AG04450 (cell line): ENCODE results near the gene TFF1. TPM values are rescaled to one million over a fixed set of nuclear protein-coding genes. Genes with fewer than 3 reads are reported as not detected.

ENCODE experiments used
- CTCF ChIA-PET: fragments of 300-600, 350-600 bp; formaldehyde crosslinking; extraction: SDS; loops from one replicate; lab custom pipeline; 2022; ENCODE audit warnings: antibody characterized with exemption, inconsistent platforms; lab: Charles Lee
- POLR2A ChIA-PET: fragments of 350-600 bp; formaldehyde crosslinking; extraction: SDS; loops from one replicate; lab custom pipeline; 2021; ENCODE audit warnings: antibody characterized with exemption, inconsistent platforms; lab: Yijun Ruan, JAX
- DNase-seq: peaks from one replicate; pipeline ENCODE4 v3.0.0-alpha.2; 2011; ENCODE audit warnings: low read depth, low spot score
- H3K27ac ChIP-seq: one replicate; pipeline ENCODE4 v1.5.1; 2012; ENCODE audit warnings: low read depth, low read length, control low read depth
- H3K27me3 ChIP-seq: one replicate; pipeline ENCODE4 v1.6.0; 2012; ENCODE audit warnings: low read length; ENCODE audit not compliant: control insufficient read depth, insufficient read depth
- H3K4me3 ChIP-seq: 2 replicates; pipeline ENCODE4 v1.5.1; 2011; ENCODE audit warnings: mild to moderate bottlenecking, low read depth, low read length, control low read depth
- H3K9me3 ChIP-seq: 2 replicates; pipeline ENCODE4 v1.5.1; 2012; ENCODE audit warnings: low read length; ENCODE audit not compliant: control insufficient read depth, insufficient read depth
- polyA plus RNA-seq: library from polyadenylated mRNA; depleted of rRNA; stranded (reverse); fragments of >200 nt; gene quantifications from 2 replicates; pipeline ENCODE4 v1.2.3, GENCODE V29; 2011
- TF ChIP-seq, protein P1 (sequence below): IDR thresholded peaks from 2 replicates; pipeline ENCODE4 v1.5.1; 2011; ENCODE audit warnings: low read depth, low read length, control low read depth, inconsistent platforms

The TFF1 gene
- polyA plus RNA-seq, 1 experiment = not detected

GRCh38 chr21:42340187-42341050 lies 25.9 kb downstream of the TFF1 start:
- TF ChIP-seq, protein P1, sequence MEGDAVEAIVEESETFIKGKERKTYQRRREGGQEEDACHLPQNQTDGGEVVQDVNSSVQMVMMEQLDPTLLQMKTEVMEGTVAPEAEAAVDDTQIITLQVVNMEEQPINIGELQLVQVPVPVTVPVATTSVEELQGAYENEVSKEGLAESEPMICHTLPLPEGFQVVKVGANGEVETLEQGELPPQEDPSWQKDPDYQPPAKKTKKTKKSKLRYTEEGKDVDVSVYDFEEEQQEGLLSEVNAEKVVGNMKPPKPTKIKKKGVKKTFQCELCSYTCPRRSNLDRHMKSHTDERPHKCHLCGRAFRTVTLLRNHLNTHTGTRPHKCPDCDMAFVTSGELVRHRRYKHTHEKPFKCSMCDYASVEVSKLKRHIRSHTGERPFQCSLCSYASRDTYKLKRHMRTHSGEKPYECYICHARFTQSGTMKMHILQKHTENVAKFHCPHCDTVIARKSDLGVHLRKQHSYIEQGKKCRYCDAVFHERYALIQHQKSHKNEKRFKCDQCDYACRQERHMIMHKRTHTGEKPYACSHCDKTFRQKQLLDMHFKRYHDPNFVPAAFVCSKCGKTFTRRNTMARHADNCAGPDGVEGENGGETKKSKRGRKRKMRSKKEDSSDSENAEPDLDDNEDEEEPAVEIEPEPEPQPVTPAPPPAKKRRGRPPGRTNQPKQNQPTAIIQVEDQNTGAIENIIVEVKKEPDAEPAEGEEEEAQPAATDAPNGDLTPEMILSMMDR = no peak
- no peak overlapping the region for H3K27ac ChIP-seq
- no peak for DNase-seq
- peaks cover 6% of the 10 kb centered on the region for H3K27me3 ChIP-seq
- no peaks in the 10 kb centered on the region for H3K9me3 ChIP-seq
- no peak overlapping the region for H3K4me3 ChIP-seq
- ChIA-PET CTCF (interaction anchor here (1.2 kb wide), 1 partner anchor 82 kb away, joined by 3 read pairs; no protein-coding TSS in a partner anchor), POLR2A (no interaction called here)

DNA sequence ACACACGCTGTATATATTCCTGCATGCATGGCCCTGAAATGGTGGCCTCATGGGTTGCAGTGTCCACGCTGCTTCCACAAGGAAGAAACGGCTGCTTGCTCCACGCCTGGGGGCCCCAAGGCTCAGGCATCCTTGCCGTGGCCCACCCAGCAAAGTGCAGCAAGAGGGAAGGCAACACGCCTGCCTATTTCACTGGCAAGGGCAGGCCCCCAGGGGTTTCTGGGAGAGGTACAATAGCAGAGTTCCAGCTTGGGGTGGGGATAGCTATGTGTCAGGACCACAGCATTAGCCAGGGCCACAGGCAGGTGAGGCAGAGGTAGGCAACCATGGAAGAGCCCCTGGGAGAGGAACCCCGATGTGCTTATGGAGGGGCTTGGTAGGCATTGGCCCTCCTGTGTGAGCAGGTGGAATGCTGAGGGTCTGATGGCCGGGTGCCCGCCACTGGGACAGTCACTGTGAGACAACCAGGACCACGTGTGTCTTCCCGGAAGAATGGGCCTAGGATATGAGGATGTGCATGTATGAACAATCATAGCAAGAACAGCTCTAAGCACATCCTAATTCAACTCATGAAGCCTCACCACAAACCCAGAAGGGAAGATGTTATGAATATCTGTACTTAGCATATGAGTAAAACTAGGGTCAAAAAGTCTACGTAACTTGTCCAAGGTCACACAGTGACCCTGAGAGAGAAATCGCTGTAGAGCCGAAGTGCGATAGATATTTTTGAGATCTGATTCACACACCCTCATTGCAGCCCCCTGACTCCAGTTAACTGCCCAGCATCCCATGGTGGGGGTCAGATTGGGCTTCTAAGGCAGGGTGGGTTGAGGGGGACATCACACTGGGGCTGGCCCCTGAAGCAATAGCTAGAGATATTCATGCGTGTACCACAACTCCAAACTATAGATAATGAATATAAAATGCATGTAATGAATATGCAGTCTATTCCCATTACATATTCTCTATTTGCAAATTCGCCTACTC lies 27.3 kb downstream of the TFF1 start:
- peaks cover 6% of the 10 kb centered on the region for H3K27me3 ChIP-seq
- TF ChIP-seq, protein P1 = no peak
- ChIA-PET POLR2A (no interaction called here), CTCF (interaction anchor here (1.4 to 2.4 kb wide), 2 partner anchors 43 to 194 kb away, joined by 3 to 8 read pairs; no protein-coding TSS in a partner anchor)
- no peaks in the 10 kb centered on the region for H3K9me3 ChIP-seq
- no peak overlapping the region for H3K4me3 ChIP-seq
- no peak overlapping the region for H3K27ac ChIP-seq
- no peak for DNase-seq

GRCh38 chr21:42337830-42338728 lies 28.3 kb downstream of the TFF1 start:
- POLR2A ChIA-PET = no interaction called here
- TF ChIP-seq, protein P1 = peak; percentile 54
- no peak for DNase-seq
- CTCF ChIA-PET = interaction anchor here (1.0 to 2.4 kb wide), 3 partner anchors 15 to 193 kb away, joined by 3 to 8 read pairs (median 3); no protein-coding TSS in a partner anchor
- Histone ChIP-seq H3K27ac (no peak overlapping the region), H3K9me3 (no peaks in the 10 kb centered on the region), H3K27me3 (peaks cover 6% of the 10 kb centered on the region), H3K4me3 (no peak overlapping the region)

GRCh38 chr21:42337276-42337675 lies 29.1 kb downstream of the TFF1 start:
- POLR2A ChIA-PET = no interaction called here
- CTCF ChIA-PET = interaction anchor here (1.0 to 2.4 kb wide), 3 partner anchors 14 to 192 kb away, joined by 3 to 8 read pairs (median 3); no protein-coding TSS in a partner anchor
- TF ChIP-seq, protein P1 = no peak
- no peak for DNase-seq
- Histone ChIP-seq H3K9me3 (no peaks in the 10 kb centered on the region), H3K4me3 (no peak overlapping the region), H3K27me3 (peaks cover 6% of the 10 kb centered on the region), H3K27ac (no peak overlapping the region)
